AG09309 (cell line): ENCODE results near the gene TPST2.

Source experiments
- DNase-seq: peaks from one replicate; pipeline ENCODE4 v3.0.0-alpha.2; 2010; ENCODE audit warnings: low read depth
- H3K4me3 ChIP-seq: 2 replicates; pipeline ENCODE4 v1.5.1; 2011; ENCODE audit warnings: mild to moderate bottlenecking, low read depth, low read length, moderate library complexity; ENCODE audit not compliant: control insufficient read depth
- CTCF ChIP-seq: IDR thresholded peaks from 2 replicates; pipeline ENCODE4 v1.5.1; 2011; ENCODE audit warnings: mild to moderate bottlenecking, low read depth, low read length, inconsistent platforms; ENCODE audit not compliant: insufficient read depth, control insufficient read depth; ENCODE audit errors: missing control alignments

TPST2 gene

DNA sequence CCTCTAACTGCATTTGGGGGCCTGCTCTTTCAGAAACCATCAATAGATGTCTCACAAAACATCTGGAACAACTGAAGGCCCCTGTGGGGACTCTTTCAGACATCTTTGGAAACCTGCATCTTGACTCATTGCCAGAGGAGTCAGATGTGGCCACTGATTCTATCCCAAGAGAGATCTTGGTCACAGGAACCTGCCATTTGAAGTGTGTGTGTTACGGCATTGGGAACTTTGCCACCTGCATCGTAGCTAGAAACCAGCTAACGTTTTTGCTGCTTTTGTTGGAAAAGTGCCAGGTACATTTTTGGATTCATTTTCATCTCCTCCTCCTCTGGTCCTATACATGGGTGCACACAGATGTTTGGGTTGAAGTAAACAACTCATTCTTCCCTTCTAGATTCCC, 101.9 kb downstream of the TPST2 start:
- no peak overlapping the region for H3K4me3 ChIP-seq
- DNase-seq = no peak
- no peak for TF ChIP-seq CTCF

GRCh38 chr22:26486394-26486793, 103.5 kb downstream of the TPST2 start:
- no peak for TF ChIP-seq CTCF
- DNase-seq = no peak
- no peak overlapping the region for H3K4me3 ChIP-seq

GRCh38 chr22:26485806-26486390, 104.0 kb downstream of the TPST2 start:
- H3K4me3 ChIP-seq = no peak overlapping the region
- no peak for DNase-seq
- TF ChIP-seq CTCF = no peak

- DNase-seq = no peak
- H3K4me3 ChIP-seq = no peak overlapping the region
- no peak for TF ChIP-seq CTCF
Measured at GRCh38 chr22:26485013-26485412, 104.9 kb downstream of the TPST2 start.

- DNase-seq = no peak
- H3K4me3 ChIP-seq = peak overlapping the region; percentile 93
- no peak for TF ChIP-seq CTCF
Measured at GRCh38 chr22:26484360-26484706, 105.6 kb downstream of the TPST2 start.

DNA sequence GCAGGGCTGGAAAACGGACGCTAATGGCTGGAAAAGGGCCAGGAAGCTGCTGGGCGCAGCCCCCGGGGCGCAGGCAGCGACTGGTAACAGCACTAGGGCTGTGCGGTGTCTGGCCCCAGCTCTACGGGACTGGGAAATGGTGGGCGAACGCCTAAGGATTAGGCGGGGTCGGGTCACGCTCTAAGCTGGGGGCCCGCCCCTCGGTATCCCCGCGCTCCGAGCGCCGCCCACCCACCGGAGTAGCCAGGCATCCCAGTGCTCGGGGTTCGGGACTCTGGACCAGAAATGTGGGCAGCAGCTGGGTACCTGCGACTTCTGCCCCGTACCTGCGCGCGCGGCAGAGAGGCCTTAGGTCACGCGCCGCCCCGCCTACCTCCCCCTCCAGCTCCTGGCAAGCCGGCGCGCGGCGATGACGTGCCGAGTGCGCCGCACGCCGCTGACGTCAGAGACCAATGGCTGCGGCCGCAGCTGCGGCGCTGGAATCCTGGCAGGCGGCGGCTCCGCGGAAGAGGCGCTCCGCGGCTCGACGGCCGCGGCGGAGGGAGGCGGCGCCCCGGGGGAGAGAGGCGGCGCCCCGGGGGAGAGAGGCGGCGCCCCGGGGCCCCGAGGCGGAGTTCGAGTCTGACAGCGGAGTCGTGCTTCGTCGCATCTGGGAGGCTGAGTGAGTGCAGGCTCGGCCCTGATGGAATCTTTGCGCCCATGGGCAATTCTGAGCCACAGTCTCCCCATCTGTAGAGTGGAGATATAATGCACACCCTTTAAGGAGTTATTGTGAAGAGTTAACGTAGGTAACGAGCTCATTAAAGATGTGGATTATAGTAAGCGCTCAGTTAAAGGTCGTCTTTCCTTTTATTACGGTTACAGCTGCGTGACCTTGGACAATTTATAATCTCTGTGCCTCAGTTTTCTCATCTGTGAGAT, 106.2 kb downstream of the TPST2 start, which contains the start of the genes HPS4 and SRRD:
Gene HPS4 (minus strand): TSS at position 345 of the 921 bp plus-strand sequence. CDS start 2,021 bp downstream, outside the sequence.
Gene SRRD (plus strand): TSS at position 439 of the 921 bp plus-strand sequence. CDS start 14 bp downstream, at position 453.
- H3K4me3 ChIP-seq = peak within 1 kb of the TSS; percentile 93
- no peak for TF ChIP-seq CTCF
- DNase-seq = no peak
